IMR-90 (cell line): ENCODE results near the gene GRIA2. TPM values are rescaled to one million over a fixed set of nuclear protein-coding genes. Genes with fewer than 3 reads are reported as not detected.

Experiments used
- ATAC-seq: fragments of 200-7000 bp; cut with Tn5 transposase; 2 replicates; pipeline ENCODE4 v1.9.1; 2020; ENCODE audit warnings: low read depth, mild to moderate bottlenecking, moderate library complexity
- BruUV-seq: library from RNA; stranded (reverse); fragments of 400-500 nt; replicated peaks from 2 replicates; lab custom pipeline; 2021; lab: Mats Ljungman, UMichigan
- CTCF ChIA-PET: fragments of 300-600 bp; formaldehyde crosslinking; extraction: SDS; loops from one replicate; lab custom pipeline; 2021; ENCODE audit warnings: antibody characterized with exemption; lab: Yijun Ruan, JAX
- POLR2A ChIA-PET: fragments of 300-600 bp; sonication (Branson Sonifier 250); formaldehyde crosslinking; loops from one replicate; lab custom pipeline; 2022; ENCODE audit warnings: antibody characterized with exemption; ENCODE audit not compliant: unreplicated experiment; lab: Charles Lee
- DNase-seq: peaks from one replicate; pipeline ENCODE4 v3.0.0; 2013
- H2AFZ ChIP-seq: replicated peaks from 2 replicates; pipeline ENCODE3; 2013; ENCODE audit warnings: low read length, mild to moderate bottlenecking; ENCODE audit not compliant: poor library complexity
- H2AK5ac ChIP-seq: 2 replicates; pipeline ENCODE4 v1.6.1; 2013; ENCODE audit warnings: low read depth, low read length, inconsistent platforms
- H2AK9ac ChIP-seq: replicated peaks from 2 replicates; pipeline ENCODE3; 2013; ENCODE audit warnings: mild to moderate bottlenecking, low read depth, low read length, moderate library complexity; ENCODE audit not compliant: poor library complexity
- H2BK120ac ChIP-seq: 2 replicates; pipeline ENCODE4 v1.6.1; 2013; ENCODE audit warnings: low read depth, low read length, inconsistent platforms
- H2BK15ac ChIP-seq: 3 replicates; pipeline ENCODE4 v1.6.1; 2013; ENCODE audit warnings: low read depth, low read length, inconsistent platforms
- H2BK20ac ChIP-seq: 2 replicates; pipeline ENCODE4 v1.6.1; 2013; ENCODE audit warnings: low read depth, mild to moderate bottlenecking, inconsistent platforms, low read length, moderate library complexity
- H2BK5ac ChIP-seq: 2 replicates; pipeline ENCODE4 v1.6.1; 2013; ENCODE audit warnings: mild to moderate bottlenecking, low read depth, low read length, inconsistent platforms; ENCODE audit not compliant: poor library complexity, severe bottlenecking
- H3K14ac ChIP-seq: replicated peaks from 2 replicates; pipeline ENCODE4 v1.6.1; 2013; ENCODE audit warnings: low read depth, low read length, inconsistent platforms
- H3K18ac ChIP-seq: 2 replicates; pipeline ENCODE4 v1.6.1; 2013; ENCODE audit warnings: low read depth, low read length, control low read depth
- H3K23ac ChIP-seq: 2 replicates; pipeline ENCODE4 v1.6.1; 2013; ENCODE audit warnings: low read depth, low read length, inconsistent platforms
- H3K27ac ChIP-seq: 2 replicates; pipeline ENCODE4 v1.5.1; 2013; ENCODE audit warnings: mild to moderate bottlenecking, control low read depth, low read length; ENCODE audit not compliant: insufficient read depth
- H3K27me3 ChIP-seq: 2 replicates; pipeline ENCODE4 v1.6.1; 2013; ENCODE audit warnings: low read length; ENCODE audit not compliant: control insufficient read depth, insufficient read depth
- H3K36me3 ChIP-seq: 2 replicates; pipeline ENCODE4 v1.6.1; 2013; ENCODE audit warnings: low read length, mixed read lengths; ENCODE audit not compliant: control insufficient read depth, insufficient read depth
- H3K4ac ChIP-seq: 2 replicates; pipeline ENCODE4 v1.6.1; 2013; ENCODE audit warnings: low read depth, low read length, inconsistent platforms
- H3K4me1 ChIP-seq: 2 replicates; pipeline ENCODE4 v1.6.1; 2013; ENCODE audit warnings: low read length, mixed read lengths; ENCODE audit not compliant: control insufficient read depth, insufficient read depth
- H3K4me2 ChIP-seq: 2 replicates; pipeline ENCODE4 v1.6.1; 2013; ENCODE audit warnings: low read depth, mild to moderate bottlenecking, control low read depth, low read length, moderate library complexity
- H3K4me3 ChIP-seq: 2 replicates; pipeline ENCODE4 v1.5.1; 2013; ENCODE audit warnings: low read depth, mild to moderate bottlenecking, control low read depth, low read length, moderate library complexity; ENCODE audit not compliant: insufficient read depth
- H3K56ac ChIP-seq: 2 replicates; pipeline ENCODE4 v1.6.1; 2013; ENCODE audit warnings: low read length, inconsistent platforms; ENCODE audit not compliant: insufficient read depth; ENCODE audit errors: extremely low read depth
- H3K79me1 ChIP-seq, 2 experiments: 2 replicates each; pipeline ENCODE4 v1.6.1; 2013; ENCODE audit warnings: low read length in 2 of 2, inconsistent platforms in 1 of 2, low read depth in 1 of 2
- H3K9ac ChIP-seq: 2 replicates; pipeline ENCODE4 v1.6.1; 2013; ENCODE audit warnings: low read depth, low read length, control low read depth
- H3K9me1 ChIP-seq: 2 replicates; pipeline ENCODE4 v1.6.1; 2013; ENCODE audit warnings: low read length, inconsistent platforms; ENCODE audit not compliant: insufficient read depth
- H3K9me3 ChIP-seq: 2 replicates; pipeline ENCODE4 v1.6.1; 2013; ENCODE audit warnings: low read length; ENCODE audit not compliant: control insufficient read depth, insufficient read depth
- H4K20me1 ChIP-seq: 2 replicates; pipeline ENCODE4 v1.6.1; 2013; ENCODE audit warnings: low read length, inconsistent platforms; ENCODE audit not compliant: insufficient read depth
- H4K5ac ChIP-seq: 2 replicates; pipeline ENCODE4 v1.6.1; 2013; ENCODE audit warnings: mild to moderate bottlenecking, low read depth, low read length, control low read depth
- H4K8ac ChIP-seq, 2 experiments: 2 replicates each; pipeline ENCODE4 v1.6.1; 2013; ENCODE audit warnings: low read depth in 2 of 2, low read length in 2 of 2, control low read depth in 1 of 2, inconsistent platforms in 1 of 2
- H4K91ac ChIP-seq: 2 replicates; pipeline ENCODE4 v1.6.1; 2013; ENCODE audit warnings: low read depth, low read length, inconsistent platforms; ENCODE audit not compliant: insufficient read depth
- BHLHE40 ChIP-seq: fragments of 150-350 bp; IDR thresholded peaks from 2 replicates; pipeline ENCODE4 v1.6.1; 2016; ENCODE audit warnings: mild to moderate bottlenecking, low read depth, low read length
- CHD1 ChIP-seq: IDR thresholded peaks from 2 replicates; pipeline ENCODE4 v1.6.1; 2012; ENCODE audit warnings: low read depth, low read length, improper control_type of control experiment
- ELK1 ChIP-seq: fragments of 150-350 bp; IDR thresholded peaks from 2 replicates; pipeline ENCODE4 v1.6.1; 2016; ENCODE audit warnings: low read depth, mild to moderate bottlenecking, low read length, moderate library complexity, borderline replicate concordance
- FOS ChIP-seq: fragments of 150-350 bp; IDR thresholded peaks from 2 replicates; pipeline ENCODE4 v1.6.1; 2016; ENCODE audit warnings: low read depth, low read length
- MAFK ChIP-seq: IDR thresholded peaks from 2 replicates; pipeline ENCODE4 v1.6.1; 2012; ENCODE audit warnings: low read depth, low read length, improper control_type of control experiment
- MAZ ChIP-seq: IDR thresholded peaks from 2 replicates; pipeline ENCODE4 v1.6.1; 2012; ENCODE audit warnings: low read depth, mild to moderate bottlenecking, low read length, improper control_type of control experiment, moderate library complexity, borderline replicate concordance
- MXI1 ChIP-seq: IDR thresholded peaks from 2 replicates; pipeline ENCODE4 v1.6.1; 2012; ENCODE audit warnings: low read depth, mild to moderate bottlenecking, low read length, moderate library complexity, borderline replicate concordance
- NFE2L2 ChIP-seq: fragments of 150-350 bp; IDR thresholded peaks from 2 replicates; pipeline ENCODE4 v1.6.1; 2016; ENCODE audit warnings: low read depth, mild to moderate bottlenecking, low read length
- POLR2A ChIP-seq: IDR thresholded peaks from 2 replicates; pipeline ENCODE4 v1.6.1; 2012; ENCODE audit warnings: mild to moderate bottlenecking, low read depth, low read length
- RAD21 ChIP-seq: IDR thresholded peaks from 2 replicates; pipeline ENCODE4 v1.6.1; 2012; ENCODE audit warnings: low read length, improper control_type of control experiment
- RCOR1 ChIP-seq: IDR thresholded peaks from 2 replicates; pipeline ENCODE4 v1.6.1; 2012; ENCODE audit warnings: mild to moderate bottlenecking, low read length, improper control_type of control experiment; ENCODE audit not compliant: insufficient replicate concordance
- RFX5 ChIP-seq: IDR thresholded peaks from 2 replicates; pipeline ENCODE4 v1.8.0; 2012; ENCODE audit warnings: low read depth, mild to moderate bottlenecking, low read length, moderate library complexity
- SMC3 ChIP-seq: fragments of 150-350 bp; IDR thresholded peaks from 2 replicates; pipeline ENCODE4 v1.6.1; 2016; ENCODE audit warnings: low read depth, mild to moderate bottlenecking, antibody characterized with exemption, low read length, moderate library complexity
- USF2 ChIP-seq: fragments of 150-350 bp; IDR thresholded peaks from 2 replicates; pipeline ENCODE4 v1.6.1; 2017; ENCODE audit warnings: mild to moderate bottlenecking, antibody characterized with exemption, low read length, low read depth
- WGBS, 2 experiments: methylation state at CpG; one replicate each; pipeline versions ENCODE4 v1.1.5 to v1.1.7; 2013; ENCODE audit warnings: missing lambda C conversion rate in 2 of 2; ENCODE audit not compliant: insufficient read length in 1 of 2; ENCODE audit errors: extremely low coverage in 2 of 2; 5-methylcytosine and 5-hydroxymethylcytosine counted together
- dilution Hi-C: fragments of 300-500 bp; cut with HindIII; formaldehyde crosslinking; loops from one replicate; pipeline ENCODE4 v1.14.3; 2018; ENCODE audit warnings: low sequenced_read_pairs; ENCODE audit not compliant: unreplicated experiment
- in situ Hi-C: fragments of 300-500 bp; cut with MboI; formaldehyde crosslinking; loops from 3 replicates; pipeline ENCODE4 v1.14.3; 2019; ENCODE audit warnings: low sequenced_read_pairs, inconsistent platforms, mixed read lengths
- intact Hi-C: fragments of 100-400 bp; cut with micrococcal nuclease; formaldehyde crosslinking; loops from 2 replicates; pipeline ENCODE4 v1.10.0; 2022
- polyA plus RNA-seq, 3 experiments: library from polyadenylated mRNA; depleted of rRNA; stranded (reverse); fragments of >200 nt; gene quantifications; 2 replicates each; pipeline ENCODE4 v1.2.3, GENCODE V29; 2012; ENCODE audit warnings: low replicate concordance in 1 of 3
- total RNA-seq: library from RNA; depleted of rRNA; stranded (reverse); fragments of >200 nt; gene quantifications from 2 replicates; pipeline ENCODE4 v1.2.3, GENCODE V29; 2012

Gene GRIA2
- total and polyA plus RNA-seq, 2 of the 4 experiments (the other 2 are of a cell fraction), result not detected

- H2BK20ac ChIP-seq, result no peak overlapping the region
- H4K20me1 ChIP-seq, result no peaks in the 10 kb centered on the region
- no peak for TF ChIP-seq CHD1
- TF ChIP-seq MXI1, result no peak
- no peak for TF ChIP-seq USF2
- no peak for TF ChIP-seq RCOR1
- TF ChIP-seq MAFK, result no peak
- no peak for TF ChIP-seq RAD21
- no peak for TF ChIP-seq SMC3
- TF ChIP-seq RFX5, result no peak
- no peak for TF ChIP-seq ELK1
- TF ChIP-seq BHLHE40, result no peak
- no peak for TF ChIP-seq NFE2L2
- TF ChIP-seq POLR2A, result no peak
- TF ChIP-seq MAZ, result no peak
- no peak for TF ChIP-seq FOS
- H3K4me1 ChIP-seq, result no peaks in the 10 kb centered on the region
- H3K56ac ChIP-seq, result no peak overlapping the region
- dilution Hi-C loops, result no loop called here
- no peak overlapping the region for H2BK15ac ChIP-seq
- POLR2A ChIA-PET, result no interaction called here
- in situ Hi-C loops, result no loop called here
- H2AK5ac ChIP-seq, result no peak overlapping the region
- CTCF ChIA-PET, result no interaction called here
- 21% methylated on average over 2 of the region's 4 CpGs; no CpG with 5 or more reads in 1 of the 2 experiments for WGBS, 2 experiments
- no peak overlapping the region for H2AFZ ChIP-seq
- DNase-seq, result no peak
- H4K8ac ChIP-seq, result no peak overlapping the region
- H2BK5ac ChIP-seq, result no peak overlapping the region
- H3K4me2 ChIP-seq, result no peak overlapping the region
- no peak overlapping the region for H3K14ac ChIP-seq
- H4K5ac ChIP-seq, result no peak overlapping the region
- no peak overlapping the region for H3K23ac ChIP-seq
- no peaks in the 10 kb centered on the region for H3K9me1 ChIP-seq
- no peaks in the 10 kb centered on the region for H3K9me3 ChIP-seq
- no TSS peak for BruUV-seq
- H3K27me3 ChIP-seq, result no peaks in the 10 kb centered on the region
- no peak overlapping the region for H3K4ac ChIP-seq
- H3K18ac ChIP-seq, result no peak overlapping the region
- no peak overlapping the region for H2AK9ac ChIP-seq
- intact Hi-C loops, result no loop called here
- no peak overlapping the region for H2BK120ac ChIP-seq
- no peak overlapping the region for H3K4me3 ChIP-seq
- H4K91ac ChIP-seq, result no peak overlapping the region
- H3K9ac ChIP-seq, result no peak overlapping the region
- H3K36me3 ChIP-seq, result no peaks in the 10 kb centered on the region
- no peak overlapping the region for H3K27ac ChIP-seq
- no peak for ATAC-seq
- H3K79me1 ChIP-seq, result no peaks in the 10 kb centered on the region
Observed at GRCh38 chr4:157363360-157363759, 142.8 kb downstream of the GRIA2 start.
